HepG2 (cell line): ENCODE data around the gene COLEC12. TPM values are rescaled to one million over a fixed set of nuclear protein-coding genes. Genes with fewer than 3 reads are reported as not detected.
A peak's percentile ranks its signal among the peaks of the same experiment; 100 is the strongest.

ENCODE experiments used
- ARNT2 ChIP-seq: sonication (generic); formaldehyde crosslinking; IDR thresholded peaks from 2 replicates; pipeline ENCODE4 v1.8.0; 2022; ENCODE audit warnings: mild to moderate bottlenecking, low read depth, missing genetic modification reagents, moderate library complexity
- DPF2 ChIP-seq: sonication (generic); formaldehyde crosslinking; IDR thresholded peaks from 2 replicates; pipeline ENCODE4 v1.4.0; 2020; ENCODE audit warnings: mild to moderate bottlenecking, low read depth, missing genetic modification reagents, borderline replicate concordance
- KDM2A ChIP-seq: sonication (generic); formaldehyde crosslinking; IDR thresholded peaks from 2 replicates; pipeline ENCODE4 v1.4.0; 2020; ENCODE audit warnings: low read depth, missing genetic modification reagents, borderline replicate concordance
- KDM6A ChIP-seq: IDR thresholded peaks from 2 replicates; pipeline ENCODE4 v1.6.1; 2016; ENCODE audit warnings: low read depth
- KLF16 ChIP-seq, 2 experiments: sonication (generic) in 1 of 2; formaldehyde crosslinking in 1 of 2; IDR thresholded peaks; 2 replicates each; pipeline versions ENCODE4 v1.6.1 to v1.8.0; 2016 to 2023; ENCODE audit warnings: missing genetic modification reagents in 2 of 2, missing compliant biosample characterization in 1 of 2
- MXI1 ChIP-seq: IDR thresholded peaks from 3 replicates; pipeline ENCODE4 v1.6.1; 2012; ENCODE audit warnings: low read depth, low read length, inconsistent platforms, borderline replicate concordance
- REL ChIP-seq: sonication (generic); formaldehyde crosslinking; conservative IDR thresholded peaks from 2 replicates; pipeline ENCODE4 v1.8.0; 2022; ENCODE audit warnings: mild to moderate bottlenecking, missing genetic modification reagents, moderate library complexity
- RNF2 ChIP-seq: fragments of 450-650 bp; conservative IDR thresholded peaks from 2 replicates; pipeline ENCODE4 v1.6.1; 2016; ENCODE audit warnings: low read depth
- TRIM24 ChIP-seq: sonication (generic); formaldehyde crosslinking; IDR thresholded peaks from 2 replicates; pipeline ENCODE4 v1.8.0; 2022; ENCODE audit warnings: mild to moderate bottlenecking, missing genetic modification reagents
- ZBTB1 ChIP-seq: sonication (generic); formaldehyde crosslinking; IDR thresholded peaks from 2 replicates; pipeline ENCODE4 v1.4.0; 2020; ENCODE audit warnings: missing genetic modification reagents, borderline replicate concordance
- ZBTB8A ChIP-seq: sonication (generic); formaldehyde crosslinking; IDR thresholded peaks from 2 replicates; pipeline ENCODE4 v1.4.0; 2020; ENCODE audit warnings: mild to moderate bottlenecking, low read depth, missing genetic modification reagents, borderline replicate concordance
- ZFP62 ChIP-seq: sonication (generic); formaldehyde crosslinking; IDR thresholded peaks from 2 replicates; pipeline ENCODE4 v1.4.0; 2020; ENCODE audit warnings: missing genetic modification reagents
- ZNF670 ChIP-seq: sonication (generic); formaldehyde crosslinking; IDR thresholded peaks from 2 replicates; pipeline ENCODE4 v1.8.0; 2022; ENCODE audit warnings: mild to moderate bottlenecking, missing genetic modification reagents, borderline replicate concordance
- ZNF788 ChIP-seq: sonication (generic); formaldehyde crosslinking; IDR thresholded peaks from 2 replicates; pipeline ENCODE4 v1.5.0; 2020; ENCODE audit warnings: mild to moderate bottlenecking, missing genetic modification reagents, borderline replicate concordance
- ZSCAN25 ChIP-seq: sonication (generic); formaldehyde crosslinking; IDR thresholded peaks from 2 replicates; pipeline ENCODE4 v1.8.0; 2022; ENCODE audit warnings: mild to moderate bottlenecking, missing genetic modification reagents
- polyA plus RNA-seq, 8 experiments: library from polyadenylated mRNA; depleted of rRNA in 3 of 8; stranded (reverse) in 7 of 8; unstranded in 1 of 8; fragments of >200 nt; fragmentation: Illumina TruSeq in 4 of 8; extraction: Trizol in 4 of 8; gene quantifications; 2 replicates each; pipeline versions ENCODE4 v1.2.1 to v1.2.3, GENCODE V29; 2011 to 2016; ENCODE audit warnings: low read depth in 4 of 8, missing spikeins in 1 of 8, mixed read lengths in 1 of 8; ENCODE audit not compliant: insufficient read depth in 1 of 8
- total RNA-seq, 5 experiments: library from RNA; depleted of rRNA; stranded (reverse); fragments of >200 nt; fragmentation: Illumina TruSeq; extraction: Trizol; gene quantifications; 2 replicates each; pipeline ENCODE4 v1.2.3, GENCODE V29; 2016; ENCODE audit warnings: low read depth in 1 of 5
- TF ChIP-seq, protein P1 (sequence below): sonication (generic); formaldehyde crosslinking; conservative IDR thresholded peaks from 2 replicates; pipeline ENCODE4 v1.8.0; 2022; ENCODE audit warnings: mild to moderate bottlenecking, moderate library complexity, missing genetic modification reagents
- TF ChIP-seq, protein P2 (sequence below): sonication (generic); formaldehyde crosslinking; IDR thresholded peaks from 2 replicates; pipeline ENCODE4 v1.8.0; 2022; ENCODE audit warnings: mild to moderate bottlenecking, missing genetic modification reagents; ENCODE audit not compliant: insufficient replicate concordance
- TF ChIP-seq, protein P3 (sequence below): sonication (generic); formaldehyde crosslinking; conservative IDR thresholded peaks from 2 replicates; pipeline ENCODE4 v1.4.0; 2020; ENCODE audit warnings: missing genetic modification reagents
- TF ChIP-seq, protein P4 (sequence below): sonication (generic); formaldehyde crosslinking; IDR thresholded peaks from 2 replicates; pipeline ENCODE4 v1.5.1; 2020; ENCODE audit warnings: mild to moderate bottlenecking, missing genetic modification reagents, borderline replicate concordance
- TF ChIP-seq, protein P5 (sequence below): sonication (generic); formaldehyde crosslinking; IDR thresholded peaks from 2 replicates; pipeline ENCODE4 v1.4.0; 2020; ENCODE audit warnings: mild to moderate bottlenecking, missing genetic modification reagents

The COLEC12 gene
- total and polyA plus RNA-seq, 2 of the 13 experiments (the other 11 are each of a cell fraction or from before 2014, with no cell fraction given) = 0.02 to 0.11 TPM

DNA sequence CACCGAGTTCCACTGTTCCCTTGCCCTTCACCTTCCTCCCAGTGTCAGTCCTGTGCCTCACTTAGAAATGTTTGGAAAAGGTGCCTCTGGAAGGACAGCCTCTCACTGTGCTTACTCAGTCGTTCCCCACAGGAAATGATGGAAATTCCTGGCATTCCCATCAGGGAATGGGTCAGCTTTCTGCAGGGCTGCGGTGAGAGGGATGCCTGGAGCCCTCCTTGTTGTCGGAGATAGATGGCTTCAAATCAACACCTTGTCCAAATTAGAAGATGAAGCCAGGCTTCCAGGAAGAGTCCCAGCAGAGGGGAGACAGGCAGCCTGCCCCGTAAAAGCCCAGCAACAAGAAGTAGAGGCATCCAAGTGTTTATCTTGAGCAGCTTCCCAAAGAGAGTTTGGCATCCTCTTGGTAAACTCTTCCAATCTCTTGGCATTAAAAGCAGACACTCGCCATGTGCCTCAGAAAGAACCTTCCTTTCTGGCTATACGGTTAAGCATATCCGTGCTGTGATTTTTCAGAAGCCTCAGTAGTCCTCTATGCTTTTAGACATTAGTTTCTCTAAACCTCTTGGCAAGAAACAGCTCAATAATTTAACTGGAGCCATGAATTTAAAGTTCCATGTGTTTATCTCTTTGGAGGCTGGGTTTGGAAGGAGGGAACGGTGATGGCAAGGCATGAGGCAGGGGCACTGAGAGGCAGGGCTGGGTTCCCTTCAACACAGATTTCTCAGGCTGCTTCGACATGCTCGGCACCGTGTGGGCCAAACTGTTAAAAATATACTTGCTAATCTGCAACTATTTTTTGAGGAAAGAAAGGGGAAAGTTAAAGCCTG lies 25.1 kb downstream of the COLEC12 start (continued):
- TF ChIP-seq, protein P1, sequence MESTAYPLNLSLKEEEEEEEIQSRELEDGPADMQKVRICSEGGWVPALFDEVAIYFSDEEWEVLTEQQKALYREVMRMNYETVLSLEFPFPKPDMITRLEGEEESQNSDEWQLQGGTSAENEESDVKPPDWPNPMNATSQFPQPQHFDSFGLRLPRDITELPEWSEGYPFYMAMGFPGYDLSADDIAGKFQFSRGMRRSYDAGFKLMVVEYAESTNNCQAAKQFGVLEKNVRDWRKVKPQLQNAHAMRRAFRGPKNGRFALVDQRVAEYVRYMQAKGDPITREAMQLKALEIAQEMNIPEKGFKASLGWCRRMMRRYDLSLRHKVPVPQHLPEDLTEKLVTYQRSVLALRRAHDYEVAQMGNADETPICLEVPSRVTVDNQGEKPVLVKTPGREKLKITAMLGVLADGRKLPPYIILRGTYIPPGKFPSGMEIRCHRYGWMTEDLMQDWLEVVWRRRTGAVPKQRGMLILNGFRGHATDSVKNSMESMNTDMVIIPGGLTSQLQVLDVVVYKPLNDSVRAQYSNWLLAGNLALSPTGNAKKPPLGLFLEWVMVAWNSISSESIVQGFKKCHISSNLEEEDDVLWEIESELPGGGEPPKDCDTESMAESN = no peak
- TF ChIP-seq ZNF670 (CRISPR knock-in tag) (no peak), MXI1 (no peak), ARNT2 (CRISPR knock-in tag) (no peak), ZSCAN25 (peak; percentile 98), RNF2 (no peak), ZBTB8A (CRISPR knock-in tag) (no peak), REL (CRISPR knock-in tag) (no peak), KDM2A (no peak), KDM6A (CRISPR knock-in tag) (no peak), KLF16 (CRISPR knock-in tag; IDR thresholded peaks at IDR 0.05) (no peak), TRIM24 (CRISPR knock-in tag) (no peak), ZBTB1 (CRISPR knock-in tag) (no peak), ZNF788 (peak; percentile 23; the same call in 1 of the 2 replicates), DPF2 (CRISPR knock-in tag) (no peak), ZFP62 (CRISPR knock-in tag) (no peak)
- TF ChIP-seq, protein P2, sequence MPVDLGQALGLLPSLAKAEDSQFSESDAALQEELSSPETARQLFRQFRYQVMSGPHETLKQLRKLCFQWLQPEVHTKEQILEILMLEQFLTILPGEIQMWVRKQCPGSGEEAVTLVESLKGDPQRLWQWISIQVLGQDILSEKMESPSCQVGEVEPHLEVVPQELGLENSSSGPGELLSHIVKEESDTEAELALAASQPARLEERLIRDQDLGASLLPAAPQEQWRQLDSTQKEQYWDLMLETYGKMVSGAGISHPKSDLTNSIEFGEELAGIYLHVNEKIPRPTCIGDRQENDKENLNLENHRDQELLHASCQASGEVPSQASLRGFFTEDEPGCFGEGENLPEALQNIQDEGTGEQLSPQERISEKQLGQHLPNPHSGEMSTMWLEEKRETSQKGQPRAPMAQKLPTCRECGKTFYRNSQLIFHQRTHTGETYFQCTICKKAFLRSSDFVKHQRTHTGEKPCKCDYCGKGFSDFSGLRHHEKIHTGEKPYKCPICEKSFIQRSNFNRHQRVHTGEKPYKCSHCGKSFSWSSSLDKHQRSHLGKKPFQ = no peak
- TF ChIP-seq, protein P3, sequence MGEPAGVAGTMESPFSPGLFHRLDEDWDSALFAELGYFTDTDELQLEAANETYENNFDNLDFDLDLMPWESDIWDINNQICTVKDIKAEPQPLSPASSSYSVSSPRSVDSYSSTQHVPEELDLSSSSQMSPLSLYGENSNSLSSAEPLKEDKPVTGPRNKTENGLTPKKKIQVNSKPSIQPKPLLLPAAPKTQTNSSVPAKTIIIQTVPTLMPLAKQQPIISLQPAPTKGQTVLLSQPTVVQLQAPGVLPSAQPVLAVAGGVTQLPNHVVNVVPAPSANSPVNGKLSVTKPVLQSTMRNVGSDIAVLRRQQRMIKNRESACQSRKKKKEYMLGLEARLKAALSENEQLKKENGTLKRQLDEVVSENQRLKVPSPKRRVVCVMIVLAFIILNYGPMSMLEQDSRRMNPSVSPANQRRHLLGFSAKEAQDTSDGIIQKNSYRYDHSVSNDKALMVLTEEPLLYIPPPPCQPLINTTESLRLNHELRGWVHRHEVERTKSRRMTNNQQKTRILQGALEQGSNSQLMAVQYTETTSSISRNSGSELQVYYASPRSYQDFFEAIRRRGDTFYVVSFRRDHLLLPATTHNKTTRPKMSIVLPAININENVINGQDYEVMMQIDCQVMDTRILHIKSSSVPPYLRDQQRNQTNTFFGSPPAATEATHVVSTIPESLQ (CRISPR knock-in tag) = no peak
- TF ChIP-seq, protein P4, sequence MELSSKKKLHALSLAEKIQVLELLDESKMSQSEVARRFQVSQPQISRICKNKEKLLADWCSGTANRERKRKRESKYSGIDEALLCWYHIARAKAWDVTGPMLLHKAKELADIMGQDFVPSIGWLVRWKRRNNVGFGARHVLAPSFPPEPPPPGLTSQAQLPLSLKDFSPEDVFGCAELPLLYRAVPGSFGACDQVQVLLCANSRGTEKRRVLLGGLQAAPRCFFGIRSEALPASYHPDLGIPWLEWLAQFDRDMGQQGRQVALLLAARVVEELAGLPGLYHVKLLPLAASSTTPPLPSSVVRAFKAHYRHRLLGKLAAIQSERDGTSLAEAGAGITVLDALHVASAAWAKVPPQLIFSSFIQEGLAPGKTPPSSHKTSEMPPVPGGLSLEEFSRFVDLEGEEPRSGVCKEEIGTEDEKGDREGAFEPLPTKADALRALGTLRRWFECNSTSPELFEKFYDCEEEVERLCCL = no peak
- TF ChIP-seq, protein P5, sequence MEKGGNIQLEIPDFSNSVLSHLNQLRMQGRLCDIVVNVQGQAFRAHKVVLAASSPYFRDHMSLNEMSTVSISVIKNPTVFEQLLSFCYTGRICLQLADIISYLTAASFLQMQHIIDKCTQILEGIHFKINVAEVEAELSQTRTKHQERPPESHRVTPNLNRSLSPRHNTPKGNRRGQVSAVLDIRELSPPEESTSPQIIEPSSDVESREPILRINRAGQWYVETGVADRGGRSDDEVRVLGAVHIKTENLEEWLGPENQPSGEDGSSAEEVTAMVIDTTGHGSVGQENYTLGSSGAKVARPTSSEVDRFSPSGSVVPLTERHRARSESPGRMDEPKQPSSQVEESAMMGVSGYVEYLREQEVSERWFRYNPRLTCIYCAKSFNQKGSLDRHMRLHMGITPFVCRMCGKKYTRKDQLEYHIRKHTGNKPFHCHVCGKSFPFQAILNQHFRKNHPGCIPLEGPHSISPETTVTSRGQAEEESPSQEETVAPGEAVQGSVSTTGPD (CRISPR knock-in tag) = no peak
